Retinal pigment epithelial cell (primary cell): ENCODE data around the gene DAAM1.

ENCODE experiments used
- DNase-seq: peaks from one replicate; pipeline ENCODE4 v3.0.0-alpha.2; 2010; ENCODE audit warnings: low read depth
- H3K4me3 ChIP-seq: 2 replicates; pipeline ENCODE4 v1.5.1; 2011; ENCODE audit warnings: mild to moderate bottlenecking, low read length, control low read depth, moderate library complexity
- CTCF ChIP-seq: conservative IDR thresholded peaks from 2 replicates; pipeline ENCODE4 v1.5.1; 2011; ENCODE audit warnings: low read depth, low read length, control low read depth, inconsistent platforms

Gene DAAM1

GRCh38 chr14:59271256-59271655 is 82.8 kb downstream of the DAAM1 start:
- no peak for DNase-seq
- TF ChIP-seq CTCF: no peak
- no peak overlapping the region for H3K4me3 ChIP-seq

DNA sequence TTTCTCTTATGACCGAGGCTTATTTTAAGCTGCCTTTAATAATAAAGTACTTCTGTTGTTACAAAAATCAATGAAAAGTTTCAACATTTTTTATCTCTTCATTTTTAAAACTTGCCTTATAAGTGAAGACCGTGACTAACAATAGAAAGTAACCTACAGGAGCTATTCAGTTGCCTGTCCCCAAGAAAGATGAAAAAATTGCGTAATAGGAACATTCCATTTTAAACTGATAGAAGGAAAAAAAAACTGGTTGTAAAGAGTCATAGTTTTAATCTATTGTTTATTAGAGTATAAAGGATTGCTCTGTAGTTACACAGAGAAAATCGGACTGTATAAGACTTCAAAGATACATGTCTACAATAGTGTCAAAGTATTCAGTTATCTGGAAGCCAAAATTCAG is 83.3 kb downstream of the DAAM1 start:
- DNase-seq: no peak
- TF ChIP-seq CTCF: no peak
- no peak overlapping the region for H3K4me3 ChIP-seq

DNA sequence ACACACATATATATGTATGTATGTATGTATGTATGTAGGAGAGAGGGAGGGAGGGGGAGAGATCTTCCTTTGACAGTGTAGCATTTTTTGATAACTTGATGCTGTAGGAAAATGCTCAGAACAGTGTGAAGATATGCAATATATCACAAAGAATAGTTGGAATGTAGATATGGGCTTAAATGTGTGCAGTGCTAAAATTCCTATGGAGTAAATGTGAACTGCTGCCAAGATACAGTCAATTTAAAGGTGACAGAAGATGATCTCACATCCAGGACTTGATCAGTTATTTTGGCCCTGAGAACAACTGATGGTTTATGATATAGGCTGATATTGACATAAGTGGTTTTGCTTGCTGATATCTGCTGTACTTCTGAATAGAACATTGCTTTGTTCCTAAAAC is 84.2 kb downstream of the DAAM1 start:
- no peak overlapping the region for H3K4me3 ChIP-seq
- TF ChIP-seq CTCF: no peak
- no peak for DNase-seq

GRCh38 chr14:59273737-59274136 is 85.3 kb downstream of the DAAM1 start:
- no peak for TF ChIP-seq CTCF
- H3K4me3 ChIP-seq: no peak overlapping the region
- no peak for DNase-seq

DNA sequence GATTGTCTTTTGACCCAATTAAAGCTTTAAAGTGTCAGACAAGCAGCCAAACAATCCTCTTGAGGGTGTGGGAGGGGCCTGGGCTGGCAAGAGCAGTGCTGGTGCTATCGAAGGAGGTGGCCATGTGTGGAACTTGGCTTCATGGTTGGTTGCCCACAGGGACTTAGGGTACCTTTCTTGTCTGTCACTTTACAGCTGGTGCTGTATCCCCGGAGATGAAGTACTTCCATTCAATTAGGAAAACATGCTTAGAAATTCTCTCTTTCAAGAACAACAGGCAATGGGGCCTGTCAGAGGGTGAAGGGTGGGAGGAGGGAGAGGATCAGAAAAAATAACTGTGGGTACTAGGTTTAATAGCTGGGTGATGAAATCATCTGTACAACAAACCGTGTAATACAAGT is 86.5 kb downstream of the DAAM1 start:
- no peak for TF ChIP-seq CTCF
- no peak for DNase-seq
- H3K4me3 ChIP-seq: no peak overlapping the region

DNA sequence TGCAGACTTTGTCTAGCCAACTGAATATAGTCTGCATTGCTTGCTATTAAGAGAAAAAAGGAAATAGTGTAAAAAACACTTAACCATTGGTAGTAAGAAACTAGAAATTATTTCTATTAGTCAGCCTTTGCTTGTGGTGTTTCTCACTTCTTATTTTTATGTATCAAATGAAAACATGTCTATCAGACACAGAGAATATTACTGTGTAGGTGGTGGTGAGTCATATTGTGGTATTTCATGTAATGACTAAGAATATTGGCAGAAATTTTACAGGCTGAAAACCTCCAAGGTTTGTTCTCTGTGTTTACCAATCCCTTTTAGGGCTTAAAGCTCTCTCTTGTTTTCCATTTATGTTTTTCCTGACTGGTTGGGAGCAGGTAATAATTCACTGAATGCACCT is 87.2 kb downstream of the DAAM1 start:
- TF ChIP-seq CTCF: no peak
- peak; percentile 87 for DNase-seq
- H3K4me3 ChIP-seq: no peak overlapping the region

DNA sequence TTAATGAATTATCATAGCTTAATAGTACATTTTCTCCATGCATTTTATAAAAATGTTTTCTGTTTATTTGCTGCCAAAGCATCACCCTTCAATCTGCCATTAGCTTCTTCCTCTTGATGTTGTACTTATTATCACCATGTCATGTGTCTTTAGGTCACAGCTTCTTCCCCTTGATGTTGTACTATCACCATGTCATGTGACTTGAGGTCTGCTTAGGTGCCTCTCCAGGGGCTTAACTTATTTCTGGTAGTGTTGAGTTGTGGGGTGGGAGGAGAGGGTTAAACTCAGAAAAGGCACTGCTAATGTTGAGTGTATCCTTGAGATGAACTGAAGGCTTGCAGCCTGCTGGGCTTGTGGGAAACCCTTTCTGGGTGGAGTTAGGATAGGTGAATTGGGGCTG is 87.8 kb downstream of the DAAM1 start:
- DNase-seq: no peak
- H3K4me3 ChIP-seq: no peak overlapping the region
- TF ChIP-seq CTCF: no peak
